ENCODE measurements around the gene RPS21. TPM values are rescaled to one million over a fixed set of nuclear protein-coding genes. Genes with fewer than 3 reads are reported as not detected.
"Not testable (repeated sequence)": the region's sequence is repeated elsewhere in the genome, so short reads cannot be mapped to it uniquely, and the experiment has no call there.

The RPS21 gene
- total RNA-seq, 1 donor from 2014 or later, result 693 TPM

GRCh38 chr20:62372042-62372993, 14.6 kb upstream of the RPS21 start:
- intact Hi-C loops (cut with micrococcal nuclease), result no loop called here
- ATAC-seq (no peak), DNase-seq (no peak)

- DNase-seq; ATAC-seq; intact Hi-C loops (cut with micrococcal nuclease): not testable (repeated sequence)
These were observed 13.2 kb upstream of the RPS21 start for GRCh38 chr20:62373631-62374179.

GRCh38 chr20:62374331-62375152, 12.4 kb upstream of the RPS21 start:
- intact Hi-C loops (cut with micrococcal nuclease), result no loop called here
- DNase-seq, result no peak
- no peak for ATAC-seq

- ATAC-seq, result peak; percentile 82
- intact Hi-C loops (cut with micrococcal nuclease), result no loop called here
- peak; percentile 78 for DNase-seq
These were observed 10.5 kb upstream of the RPS21 start for GRCh38 chr20:62376112-62377063.

- ATAC-seq, result no peak
- DNase-seq, result no peak
- intact Hi-C loops (cut with micrococcal nuclease), result no loop called here
These were observed 9.8 kb upstream of the RPS21 start for GRCh38 chr20:62377064-62377461.

GRCh38 chr20:62377615-62378178, 9.2 kb upstream of the RPS21 start:
- intact Hi-C loops (cut with micrococcal nuclease), result no loop called here
- ATAC-seq (peak; percentile 65), DNase-seq (peak; percentile 85)

- intact Hi-C loops (cut with micrococcal nuclease), result no loop called here
These were observed 8.7 kb upstream of the RPS21 start for GRCh38 chr20:62378215-62378614.

GRCh38 chr20:62381202-62381797, 5.6 kb upstream of the RPS21 start:
- intact Hi-C loops (cut with micrococcal nuclease), result loop anchor here (5.0 kb wide), 1 partner anchor 79 kb away; the partner anchor contains the start of gene ADRM1
- DNase-seq (no peak), ATAC-seq (peak; percentile 1)

More at GRCh38 chr20:62378215-62378614, 8.7 kb upstream of the RPS21 start:
- no peak for ATAC-seq
- DNase-seq, result no peak

GRCh38 chr20:62381842-62382241, 5.1 kb upstream of the RPS21 start:
- DNase-seq (no peak), ATAC-seq (no peak)
- intact Hi-C loops (cut with micrococcal nuclease), result loop anchor here (5.0 kb wide), 1 partner anchor 80 kb away; the partner anchor contains the start of gene ADRM1

- peak; percentile 68 for ATAC-seq
- DNase-seq, result peak; percentile 84
These were observed 4.4 kb upstream of the RPS21 start for GRCh38 chr20:62382306-62383198.

GRCh38 chr20:62387219-62387913, 463 bp downstream of the RPS21 start:
- DNase-seq, result no peak
- intact Hi-C loops (cut with micrococcal nuclease), result no loop called here
- ATAC-seq, result no peak

More at GRCh38 chr20:62382306-62383198, 4.4 kb upstream of the RPS21 start:
- intact Hi-C loops (cut with micrococcal nuclease), result loop anchor here (5.0 kb wide), 1 partner anchor 80 kb away; the partner anchor contains the start of gene ADRM1

GRCh38 chr20:62387933-62388635, 1.2 kb downstream of the RPS21 start:
- ATAC-seq, result no peak
- intact Hi-C loops (cut with micrococcal nuclease), result no loop called here
- no peak for DNase-seq

GRCh38 chr20:62388839-62389600, 2.1 kb downstream of the RPS21 start:
- intact Hi-C loops (cut with micrococcal nuclease), result no loop called here
- DNase-seq (no peak), ATAC-seq (no peak)

- intact Hi-C loops (cut with micrococcal nuclease), result no loop called here
- no peak for ATAC-seq
These were observed 2.7 kb downstream of the RPS21 start for GRCh38 chr20:62389601-62390087.

More at GRCh38 chr20:62389601-62390087, 2.7 kb downstream of the RPS21 start:
- no peak for DNase-seq

All from left ventricle myocardium superior (tissue), 1 donor.